ENCODE data around the gene RELN. TPM values are rescaled to one million over a fixed set of nuclear protein-coding genes. Genes with fewer than 3 reads are reported as not detected.

The RELN gene
- total RNA-seq, 1 experiment from 2014 or later = 0.24 TPM

GRCh38 chr7:103690242-103690974, 299.1 kb downstream of the RELN start:
- Histone ChIP-seq H3K36me3 (replicated peaks; ENCODE audit: control insufficient read depth, insufficient read depth, low read length) (no peaks in the 10 kb centered on the region), H3K27me3 (ENCODE audit: control insufficient read depth, insufficient read depth, low read length) (no peaks in the 10 kb centered on the region), H3K4me3 (ENCODE audit: insufficient read depth, low read depth, low read length) (no peak overlapping the region)
- DNase-seq = no peak

- H3K27me3 ChIP-seq (ENCODE audit: control insufficient read depth, insufficient read depth, low read length) = no peaks in the 10 kb centered on the region
- no peak for DNase-seq
- H3K4me3 ChIP-seq (ENCODE audit: insufficient read depth, low read depth, low read length) = no peak overlapping the region
- H3K36me3 ChIP-seq (replicated peaks; ENCODE audit: control insufficient read depth, insufficient read depth, low read length) = no peaks in the 10 kb centered on the region
Observed at GRCh38 chr7:103689255-103689654, 300.2 kb downstream of the RELN start.

GRCh38 chr7:103687951-103688350, 301.5 kb downstream of the RELN start:
- Histone ChIP-seq H3K36me3 (replicated peaks; ENCODE audit: control insufficient read depth, insufficient read depth, low read length) (no peaks in the 10 kb centered on the region), H3K4me3 (ENCODE audit: insufficient read depth, low read depth, low read length) (no peak overlapping the region), H3K27me3 (ENCODE audit: control insufficient read depth, insufficient read depth, low read length) (no peaks in the 10 kb centered on the region)
- DNase-seq = no peak

DNA sequence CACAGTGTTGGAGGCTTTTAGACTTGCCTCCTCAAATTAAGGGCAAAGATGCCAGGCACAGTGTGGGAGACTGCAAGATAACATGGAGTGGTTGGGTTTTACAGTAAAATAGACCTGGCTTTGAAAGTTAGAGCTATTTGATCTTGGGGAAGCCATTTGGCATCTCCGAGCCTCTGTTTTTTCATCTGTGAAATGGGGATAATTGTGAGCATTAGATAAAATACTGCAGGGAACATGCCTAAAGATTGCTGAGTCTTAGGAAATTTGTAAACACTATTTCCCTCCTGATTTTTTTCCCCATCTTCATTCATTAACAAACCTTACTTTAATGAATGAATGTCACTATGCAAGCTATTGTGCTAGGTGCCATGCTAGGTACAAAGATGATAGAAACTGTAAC, 302.2 kb downstream of the RELN start:
- no peaks in the 10 kb centered on the region for H3K36me3 ChIP-seq (replicated peaks; ENCODE audit: control insufficient read depth, insufficient read depth, low read length)
- no peak for DNase-seq
- H3K4me3 ChIP-seq (ENCODE audit: insufficient read depth, low read depth, low read length) = no peak overlapping the region
- H3K27me3 ChIP-seq (ENCODE audit: control insufficient read depth, insufficient read depth, low read length) = no peaks in the 10 kb centered on the region

- no peak for DNase-seq
- no peak overlapping the region for H3K4me3 ChIP-seq (ENCODE audit: insufficient read depth, low read depth, low read length)
- no peaks in the 10 kb centered on the region for H3K36me3 ChIP-seq (replicated peaks; ENCODE audit: control insufficient read depth, insufficient read depth, low read length)
- H3K27me3 ChIP-seq (ENCODE audit: control insufficient read depth, insufficient read depth, low read length) = no peaks in the 10 kb centered on the region
Observed at GRCh38 chr7:103686763-103687162, 302.7 kb downstream of the RELN start.

- H3K36me3 ChIP-seq (replicated peaks; ENCODE audit: control insufficient read depth, insufficient read depth, low read length) = no peaks in the 10 kb centered on the region
- H3K4me3 ChIP-seq (ENCODE audit: insufficient read depth, low read depth, low read length) = no peak overlapping the region
- DNase-seq = no peak
- no peaks in the 10 kb centered on the region for H3K27me3 ChIP-seq (ENCODE audit: control insufficient read depth, insufficient read depth, low read length)
Observed at GRCh38 chr7:103686064-103686463, 303.4 kb downstream of the RELN start.

DNA sequence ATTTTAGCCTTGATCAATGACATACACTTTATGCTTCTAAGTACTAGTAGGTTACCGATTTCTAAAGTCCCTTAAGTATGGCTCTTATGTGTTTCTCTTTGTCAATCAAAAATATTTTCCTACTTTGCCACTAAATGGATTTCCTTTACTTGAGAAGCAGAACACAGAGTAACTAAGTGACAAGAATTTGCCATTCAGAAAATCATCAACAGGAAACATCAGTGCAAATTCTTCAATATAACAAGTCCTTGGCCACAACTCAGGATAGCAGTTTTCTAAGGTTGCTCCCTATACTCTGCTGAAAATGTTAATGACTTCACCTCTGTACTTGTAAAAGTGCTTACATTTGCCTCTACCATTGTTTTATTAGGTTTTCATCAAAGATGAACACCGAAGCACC, 303.8 kb downstream of the RELN start:
- Histone ChIP-seq H3K27me3 (ENCODE audit: control insufficient read depth, insufficient read depth, low read length) (no peaks in the 10 kb centered on the region), H3K4me3 (ENCODE audit: insufficient read depth, low read depth, low read length) (no peak overlapping the region), H3K36me3 (replicated peaks; ENCODE audit: control insufficient read depth, insufficient read depth, low read length) (no peaks in the 10 kb centered on the region)
- no peak for DNase-seq

- Histone ChIP-seq H3K36me3 (replicated peaks; ENCODE audit: control insufficient read depth, insufficient read depth, low read length) (no peaks in the 10 kb centered on the region), H3K4me3 (ENCODE audit: insufficient read depth, low read depth, low read length) (no peak overlapping the region), H3K27me3 (ENCODE audit: control insufficient read depth, insufficient read depth, low read length) (no peaks in the 10 kb centered on the region)
- no peak for DNase-seq
Observed at GRCh38 chr7:103683348-103683747, 306.1 kb downstream of the RELN start.

DNA sequence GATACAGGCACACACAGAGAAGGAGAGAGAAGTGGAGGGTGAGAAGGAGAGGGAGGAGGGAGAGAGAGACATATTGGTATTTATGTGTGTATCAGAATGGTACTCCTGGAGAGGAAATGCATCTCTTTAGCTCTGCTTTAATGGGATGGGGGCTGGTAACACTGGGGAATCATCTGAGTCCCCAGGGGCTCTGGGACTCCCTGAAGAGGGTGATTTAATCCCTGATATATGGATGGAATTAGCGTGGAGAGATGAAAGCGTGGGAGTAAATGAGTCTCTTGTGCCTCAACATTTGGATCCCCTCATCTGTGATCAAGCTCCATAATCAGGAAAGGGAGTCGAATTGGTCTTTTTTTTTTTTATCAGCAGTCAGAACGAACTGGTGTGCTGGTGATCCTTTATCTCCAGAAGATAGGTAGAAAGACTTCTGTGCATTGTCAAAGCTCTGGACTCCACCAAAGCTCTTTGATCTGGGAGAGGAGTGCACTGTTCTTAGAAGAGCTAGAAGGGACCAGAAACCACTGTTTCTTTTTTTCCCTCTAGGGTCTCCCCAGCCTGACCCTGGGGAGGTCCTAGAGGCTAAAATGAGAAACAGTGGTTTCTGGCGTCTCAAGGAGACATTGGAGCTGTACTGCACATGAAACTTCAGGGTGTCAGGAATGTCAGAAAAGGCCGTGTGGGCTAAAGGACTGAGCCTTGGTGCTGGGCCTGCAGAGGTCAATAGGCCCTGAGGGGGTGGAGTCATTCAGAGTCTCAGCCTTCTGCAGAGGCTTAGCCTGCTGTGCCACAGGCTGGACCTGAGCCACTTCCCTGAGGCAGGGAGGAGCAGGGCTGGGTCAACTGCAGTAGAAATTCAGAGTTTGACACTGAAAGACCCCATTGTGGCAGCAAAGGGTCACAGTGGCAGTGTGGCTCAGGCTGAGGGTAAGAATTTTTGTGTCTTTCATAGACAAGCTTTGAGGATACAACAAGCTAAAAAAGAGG, 309.0 kb downstream of the RELN start:
- Histone ChIP-seq H3K36me3 (replicated peaks; ENCODE audit: control insufficient read depth, insufficient read depth, low read length) (no peaks in the 10 kb centered on the region), H3K4me3 (ENCODE audit: insufficient read depth, low read depth, low read length) (no peak overlapping the region), H3K27me3 (ENCODE audit: control insufficient read depth, insufficient read depth, low read length) (no peaks in the 10 kb centered on the region)
- no peak for DNase-seq

GRCh38 chr7:103679151-103680132, 310.0 kb downstream of the RELN start:
- H3K4me3 ChIP-seq (ENCODE audit: insufficient read depth, low read depth, low read length) = no peak overlapping the region
- no peaks in the 10 kb centered on the region for H3K36me3 ChIP-seq (replicated peaks; ENCODE audit: control insufficient read depth, insufficient read depth, low read length)
- H3K27me3 ChIP-seq (ENCODE audit: control insufficient read depth, insufficient read depth, low read length) = no peaks in the 10 kb centered on the region
- DNase-seq = no peak

- DNase-seq = no peak
- Histone ChIP-seq H3K4me3 (ENCODE audit: insufficient read depth, low read depth, low read length) (no peak overlapping the region), H3K27me3 (ENCODE audit: control insufficient read depth, insufficient read depth, low read length) (no peaks in the 10 kb centered on the region), H3K36me3 (replicated peaks; ENCODE audit: control insufficient read depth, insufficient read depth, low read length) (no peaks in the 10 kb centered on the region)
Observed at GRCh38 chr7:103668279-103668941, 321.0 kb downstream of the RELN start.

GRCh38 chr7:103666326-103666725, 323.1 kb downstream of the RELN start:
- no peaks in the 10 kb centered on the region for H3K36me3 ChIP-seq (replicated peaks; ENCODE audit: control insufficient read depth, insufficient read depth, low read length)
- no peaks in the 10 kb centered on the region for H3K27me3 ChIP-seq (ENCODE audit: control insufficient read depth, insufficient read depth, low read length)
- DNase-seq = no peak
- H3K4me3 ChIP-seq (ENCODE audit: insufficient read depth, low read depth, low read length) = no peak overlapping the region

DNA sequence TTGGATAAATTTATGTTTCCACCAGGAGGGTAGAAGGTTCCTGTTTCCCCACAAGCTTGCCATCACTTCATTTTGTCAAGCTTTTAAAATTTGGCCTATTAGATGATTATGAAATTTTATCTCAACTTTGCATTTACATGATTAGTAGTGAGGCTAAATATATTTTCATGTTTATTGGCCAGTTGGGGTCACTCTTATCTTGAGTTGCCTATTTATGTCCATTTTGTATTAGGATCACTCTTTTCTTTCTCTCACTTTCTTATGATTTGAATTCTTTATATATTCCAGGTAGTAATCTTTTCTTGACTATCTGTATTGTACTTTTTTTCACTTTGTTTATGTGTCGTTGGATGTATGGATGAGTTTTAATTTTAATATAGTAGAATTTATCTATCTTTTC, 324.9 kb downstream of the RELN start:
- no peak for DNase-seq
- H3K27me3 ChIP-seq (ENCODE audit: control insufficient read depth, insufficient read depth, low read length) = no peaks in the 10 kb centered on the region
- no peak overlapping the region for H3K4me3 ChIP-seq (ENCODE audit: insufficient read depth, low read depth, low read length)
- H3K36me3 ChIP-seq (replicated peaks; ENCODE audit: control insufficient read depth, insufficient read depth, low read length) = no peaks in the 10 kb centered on the region
